Activated T-cell treated with anti-CD3 and anti-CD28 coated beads for 24 hours (primary cell): ENCODE data around the gene OR10H4.
"Not testable (repeated sequence)": the region's sequence is repeated elsewhere in the genome, so short reads cannot be mapped to it uniquely, and the experiment has no call there.

Experiments
- DNase-seq: peaks from one replicate; pipeline ENCODE4 v3.0.0-alpha.2; 2020; ENCODE audit warnings: low read depth

The OR10H4 gene

DNA sequence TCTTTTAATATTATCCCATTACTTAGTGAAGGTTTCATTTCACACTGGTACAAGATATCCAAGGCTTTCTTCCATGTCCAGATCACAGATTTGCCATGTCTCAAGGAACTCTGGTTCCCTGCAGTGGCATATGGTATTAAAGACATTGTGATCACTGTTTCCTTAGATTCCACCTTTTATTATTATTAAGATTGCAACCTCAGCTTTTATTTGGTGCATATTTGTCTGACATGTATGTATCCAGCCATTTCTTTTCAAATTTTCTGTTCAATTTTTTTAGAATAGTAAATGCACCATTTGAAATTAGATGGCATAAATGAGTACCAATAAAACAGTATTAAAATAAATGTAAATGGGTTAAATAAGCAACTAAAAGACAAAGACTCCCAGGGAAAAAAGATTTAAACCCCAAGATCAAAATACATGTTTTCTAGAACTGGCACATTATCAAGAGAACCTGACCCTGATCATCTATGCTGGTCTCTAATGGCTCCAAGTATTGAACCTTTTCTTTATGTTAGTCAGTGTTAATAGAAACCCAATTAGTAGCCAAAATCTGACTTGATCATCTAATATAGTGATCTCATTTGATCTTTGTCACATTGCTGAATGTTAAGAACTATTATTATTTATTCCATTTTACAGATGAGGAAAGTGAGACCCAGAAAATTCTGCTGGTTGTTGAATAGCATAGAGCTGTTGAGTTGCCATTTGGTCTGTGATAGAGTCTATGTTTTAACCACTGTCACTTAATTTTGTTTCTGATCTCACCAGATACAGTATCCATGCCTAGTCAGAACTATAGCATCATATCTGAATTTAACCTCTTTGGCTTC is at the start of gene OR10H4:
Gene OR10H4, plus strand, starts transcription at position 786 of the 836 bp plus-strand sequence. Its CDS starts 0 bp downstream, at position 786.
- no peak for DNase-seq

- DNase-seq = not testable (repeated sequence)
Measured at GRCh38 chr19:15899561-15899960, 49.2 kb upstream of the OR10H4 start.

- DNase-seq = not testable (repeated sequence)
Measured at GRCh38 chr19:15900032-15900431, 48.8 kb upstream of the OR10H4 start.

DNA sequence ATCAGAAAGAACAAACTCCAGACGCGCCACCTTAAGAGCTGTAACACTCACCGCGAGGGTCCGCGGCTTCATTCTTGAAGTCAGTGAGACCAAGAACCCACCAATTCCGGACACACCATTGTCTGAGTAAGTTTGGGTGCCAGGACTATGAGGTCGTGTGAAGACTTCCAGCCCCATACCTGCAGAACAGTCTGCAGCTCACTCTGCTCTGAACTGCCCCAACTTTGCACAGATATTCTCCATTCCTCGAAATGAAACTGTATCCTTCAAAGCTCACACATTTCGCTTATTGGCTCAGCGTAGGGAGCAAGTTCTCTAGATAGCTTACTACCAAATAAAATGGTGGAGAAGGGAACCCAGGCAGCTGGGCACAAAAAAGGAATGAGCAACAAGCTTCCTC is 48.3 kb upstream of the OR10H4 start:
- DNase-seq = no peak

DNA sequence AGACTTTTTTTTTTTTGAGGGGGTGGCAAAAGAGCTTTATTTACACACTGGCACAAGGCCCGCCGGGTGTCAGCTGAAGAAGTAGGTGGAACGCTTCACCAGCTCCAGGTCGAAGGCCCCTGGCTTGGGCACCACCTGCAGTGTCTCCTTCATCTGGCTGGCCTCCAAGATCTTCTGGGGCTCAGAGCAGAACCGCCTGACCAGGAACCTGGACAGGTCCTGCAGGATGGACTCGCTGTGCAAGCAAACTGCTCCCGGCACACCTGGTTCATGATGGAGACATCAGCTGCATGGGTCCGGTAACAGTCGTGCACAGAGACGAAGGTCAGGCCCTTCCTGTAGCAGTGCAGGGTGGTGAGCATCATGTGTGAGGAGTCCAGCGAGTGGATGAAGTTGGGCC is 46.6 kb upstream of the OR10H4 start:
- DNase-seq = no peak

- DNase-seq = not testable (repeated sequence)
Measured at GRCh38 chr19:15902898-15903297, 45.9 kb upstream of the OR10H4 start.

DNA sequence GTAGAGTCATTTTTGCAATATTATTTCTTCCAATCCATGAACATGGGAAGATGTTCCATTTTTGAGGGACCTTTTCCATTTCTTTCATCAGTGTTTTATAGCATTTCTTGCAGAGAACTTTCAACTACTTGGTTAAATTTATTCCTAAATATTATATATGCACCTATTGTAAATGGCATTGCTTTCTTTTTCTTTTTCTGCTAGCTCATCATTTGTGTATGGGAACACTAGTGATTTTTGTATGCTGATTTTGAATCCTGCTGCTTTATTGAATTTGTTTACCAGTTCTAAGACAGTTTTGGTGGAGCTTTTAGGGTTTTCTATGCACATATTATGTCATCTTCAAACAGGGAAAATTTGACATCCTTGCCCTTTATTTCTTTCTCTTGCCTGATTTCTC is 43.8 kb upstream of the OR10H4 start:
- no peak for DNase-seq

DNA sequence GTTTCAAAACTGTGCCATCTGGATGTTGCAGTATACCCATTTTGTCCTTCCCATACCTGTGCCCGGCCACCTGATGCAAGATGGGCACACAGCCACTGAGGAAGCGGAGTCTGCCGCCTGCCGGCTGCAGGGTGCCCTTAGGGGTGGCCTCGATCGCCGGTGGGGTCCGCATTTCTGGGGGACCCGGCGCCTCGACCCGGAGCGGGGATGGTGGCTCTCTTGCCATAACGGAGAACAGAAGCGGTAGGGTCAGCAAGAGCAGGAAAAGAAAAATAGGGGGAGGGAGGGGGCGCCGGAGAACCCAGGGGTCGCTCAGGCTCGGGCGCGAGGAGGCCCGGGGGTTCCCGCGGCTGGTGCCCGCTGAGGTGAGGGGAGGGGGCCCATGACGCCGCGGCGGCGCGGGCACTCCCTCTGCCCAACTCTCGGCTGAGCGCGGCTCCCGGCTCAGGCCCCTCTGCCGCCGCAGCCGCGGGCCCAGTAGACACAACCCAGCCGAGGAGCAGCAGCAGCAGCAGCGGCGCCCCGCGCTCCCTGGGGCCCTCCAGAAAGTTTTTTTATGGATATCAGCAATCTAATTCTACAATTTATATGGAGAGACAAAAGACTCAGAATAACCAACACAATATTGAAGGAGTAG is 37.1 kb upstream of the OR10H4 start:
- no peak for DNase-seq

- DNase-seq = no peak
Measured at GRCh38 chr19:15913384-15913783, 35.4 kb upstream of the OR10H4 start.

DNA sequence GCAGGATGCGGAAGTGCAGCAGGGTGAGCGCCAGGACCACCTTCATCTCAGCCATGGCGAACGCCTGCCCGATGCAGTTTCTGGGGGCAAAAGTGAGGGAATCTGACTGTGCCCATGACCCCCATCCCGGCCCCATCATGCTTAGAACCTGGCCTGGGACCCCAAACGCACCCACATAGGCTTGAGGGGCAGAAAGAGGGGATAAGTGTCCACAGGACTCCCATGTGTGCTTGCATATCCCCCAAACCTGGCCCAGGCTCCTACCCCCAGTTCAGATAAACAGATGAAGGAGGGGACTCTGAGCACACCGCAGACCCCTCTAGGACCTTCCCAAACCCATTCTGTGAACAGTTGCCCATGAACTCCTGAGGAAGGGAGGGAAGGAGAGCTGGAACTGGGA is 35.0 kb upstream of the OR10H4 start:
- no peak for DNase-seq

GRCh38 chr19:15915109-15915508 is 33.7 kb upstream of the OR10H4 start:
- DNase-seq = no peak

GRCh38 chr19:15919243-15919642 is 29.6 kb upstream of the OR10H4 start:
- DNase-seq = no peak

DNA sequence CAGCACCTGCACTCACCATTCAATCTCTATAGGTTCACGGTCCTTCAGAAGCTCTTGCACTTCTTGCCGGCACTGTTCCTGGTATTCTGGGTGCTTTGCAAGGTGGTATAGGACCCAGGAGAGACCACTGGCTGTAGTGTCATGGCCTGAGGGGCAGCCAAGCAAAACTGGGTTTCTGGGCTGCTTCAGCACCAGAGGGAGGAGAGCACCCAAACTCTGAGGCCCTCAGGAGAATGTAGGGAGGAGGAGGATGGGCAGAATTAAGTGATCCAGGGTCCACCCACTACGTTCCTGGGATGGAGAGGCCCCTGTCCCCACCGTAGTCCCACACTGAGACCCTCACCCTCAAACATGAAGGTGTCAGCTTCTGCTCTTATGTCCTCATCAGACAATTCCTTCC is 26.8 kb upstream of the OR10H4 start:
- DNase-seq = no peak

- no peak for DNase-seq
Measured at GRCh38 chr19:15923702-15924101, 25.1 kb upstream of the OR10H4 start.

GRCh38 chr19:15926484-15926883 is 22.3 kb upstream of the OR10H4 start:
- no peak for DNase-seq

DNA sequence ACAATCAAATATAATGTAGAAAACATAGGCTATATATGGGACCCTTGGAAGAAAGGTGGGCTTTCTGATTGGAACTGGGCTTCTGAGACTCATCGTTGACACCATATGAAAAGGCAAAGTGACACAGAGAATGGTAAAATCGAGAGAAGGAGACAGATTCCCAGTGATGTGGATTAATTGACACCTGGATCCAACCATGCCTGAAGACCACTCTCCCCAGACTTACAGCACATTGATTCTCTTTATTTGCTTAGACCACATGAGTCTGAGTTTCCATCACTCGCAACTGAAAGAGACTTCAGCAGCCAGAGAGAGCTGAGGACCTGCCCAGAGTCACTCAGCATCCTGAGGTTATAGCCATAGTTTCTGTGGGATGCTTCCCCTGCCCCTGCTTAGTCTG is 20.5 kb upstream of the OR10H4 start:
- DNase-seq = no peak

DNA sequence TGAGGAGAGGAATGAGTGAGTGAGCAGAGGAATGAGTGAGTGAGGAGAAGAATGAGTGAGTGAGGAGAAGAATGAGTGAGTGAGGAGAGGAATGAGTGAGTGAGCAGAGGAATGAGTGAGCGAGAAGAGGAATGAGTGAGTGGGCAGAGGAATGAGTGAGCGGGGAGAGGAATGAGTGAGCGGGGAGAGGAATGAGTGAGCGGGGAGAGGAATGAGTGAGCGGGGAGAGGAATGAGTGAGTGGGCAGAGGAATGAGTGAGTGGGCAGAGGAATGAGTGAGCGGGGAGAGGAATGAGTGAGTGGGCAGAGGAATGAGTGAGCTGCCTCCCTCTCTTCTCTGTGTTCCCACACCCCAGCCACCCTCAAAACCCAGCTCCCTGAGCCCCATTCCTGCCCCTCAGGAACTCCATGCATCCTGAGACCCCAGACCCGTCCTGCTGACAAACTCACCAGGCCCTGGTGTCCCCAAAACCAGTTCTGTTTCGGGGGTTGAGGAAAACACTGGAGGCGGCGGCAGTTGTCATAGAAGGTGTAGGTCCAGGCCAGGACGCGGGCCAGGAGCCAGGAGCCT is 15.0 kb upstream of the OR10H4 start:
- DNase-seq = not testable (repeated sequence)

DNA sequence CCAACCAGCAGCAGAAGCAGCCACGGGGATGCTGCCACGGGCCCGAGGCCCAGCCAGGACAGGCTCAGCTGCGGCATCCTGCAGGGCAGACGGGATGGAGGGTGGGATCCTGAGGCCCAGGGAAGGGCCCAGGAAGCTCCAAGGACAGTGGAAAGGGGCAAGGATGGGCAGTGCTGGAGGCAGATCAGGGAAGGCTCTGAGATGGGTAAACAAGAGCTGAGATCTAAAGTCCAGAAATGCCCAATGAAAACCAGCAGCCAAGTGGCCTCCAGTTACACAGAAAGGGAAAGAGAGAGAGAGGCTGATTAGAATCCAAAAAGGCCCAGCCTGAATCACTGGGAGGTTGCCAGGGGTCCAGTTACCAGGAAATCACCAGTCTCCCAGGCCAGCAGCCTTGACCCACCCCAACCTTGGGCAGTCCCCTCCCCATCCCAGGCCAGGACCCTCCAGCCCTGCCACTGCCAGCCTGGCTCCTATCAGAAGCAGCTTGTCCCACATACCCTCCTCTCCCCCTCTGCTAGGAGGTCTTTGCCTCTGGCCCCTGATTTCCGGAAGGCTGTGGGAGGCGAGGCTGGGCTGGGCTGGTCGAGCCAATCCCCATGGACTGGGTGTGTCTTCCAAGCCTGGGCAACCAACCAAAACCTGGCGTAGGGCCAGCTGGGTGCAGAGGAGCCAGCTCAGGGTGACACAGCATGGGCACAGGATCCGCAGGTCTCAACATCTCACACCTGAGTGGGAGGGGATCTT is 14.3 kb upstream of the OR10H4 start, which contains the start of gene CYP4F11:
Gene CYP4F11, minus strand, starts transcription at position 198 of the 747 bp plus-strand sequence. Its CDS starts 121 bp downstream, at position 77.
- DNase-seq = no peak

DNA sequence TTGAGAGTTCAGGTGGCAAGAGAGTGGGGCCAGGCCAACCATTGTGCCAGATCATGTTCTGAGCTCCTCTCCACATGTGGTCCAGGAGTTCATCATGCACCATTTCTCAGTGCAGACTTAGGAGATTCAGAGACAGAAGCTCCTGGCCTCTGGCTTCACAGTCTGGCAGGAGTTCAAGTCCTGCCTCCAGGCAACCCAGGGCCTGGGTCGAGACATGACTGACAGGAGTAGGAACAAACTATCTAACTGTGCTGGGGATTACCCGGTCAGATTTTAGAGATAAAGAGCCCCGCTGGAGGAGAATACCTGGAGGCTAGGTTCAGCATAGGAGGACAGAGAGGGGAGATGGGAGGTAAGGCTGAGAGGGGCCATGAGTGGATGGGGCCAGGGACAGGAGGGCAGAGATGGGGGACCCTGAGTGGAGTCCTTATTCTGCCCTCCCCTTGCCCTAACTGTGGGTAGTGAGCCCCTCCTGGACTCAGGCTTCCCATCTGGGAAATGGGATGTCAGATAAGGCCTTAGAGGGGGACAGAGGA is 13.6 kb upstream of the OR10H4 start:
- no peak for DNase-seq

DNA sequence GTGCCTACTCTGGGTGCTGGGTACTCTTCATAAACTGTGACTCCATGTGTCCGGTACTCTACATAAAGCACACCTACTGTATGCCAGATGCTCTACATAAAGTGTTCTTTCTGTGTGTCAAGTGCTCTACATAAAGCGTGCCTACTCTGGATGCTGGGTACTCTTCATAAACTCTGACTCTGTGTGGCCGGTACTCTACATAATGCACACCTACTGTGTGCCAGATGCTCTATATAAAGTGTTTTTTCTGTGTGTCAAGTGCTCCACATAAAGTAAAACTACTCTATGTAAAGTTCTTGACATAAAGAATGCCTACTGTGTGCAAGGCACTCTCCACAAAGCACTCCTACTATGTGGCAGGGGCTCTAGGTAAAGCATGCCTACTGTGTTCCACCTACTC is 12.6 kb upstream of the OR10H4 start:
- DNase-seq = no peak

- DNase-seq = no peak
Measured at GRCh38 chr19:15936950-15937349, 11.9 kb upstream of the OR10H4 start.

DNA sequence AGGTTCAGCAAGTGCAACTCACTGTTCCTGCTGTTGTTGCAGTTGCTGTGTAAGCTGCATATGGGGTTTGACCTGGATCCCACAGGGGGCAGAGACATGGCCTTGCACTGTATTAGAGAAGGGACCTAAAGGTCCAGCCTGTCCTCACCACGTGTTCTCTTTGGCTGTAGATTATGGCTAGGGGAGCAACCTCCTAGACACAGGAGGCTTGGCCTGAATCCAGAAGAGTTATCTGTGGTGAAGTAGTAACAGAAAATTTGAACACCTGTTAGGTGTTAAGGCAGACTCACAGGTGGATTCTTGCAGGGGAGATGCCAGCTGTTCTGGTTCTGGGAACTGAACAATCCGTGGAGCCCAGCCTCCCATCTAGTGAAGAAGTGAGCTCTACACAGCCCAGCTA is 11.0 kb upstream of the OR10H4 start:
- DNase-seq = no peak
